K562 (cell line): ENCODE results near the gene MTFMT. TPM values are rescaled to one million over a fixed set of nuclear protein-coding genes. Genes with fewer than 3 reads are reported as not detected.

Experiments
- ATAC-seq: fragments of 200-7000 bp; cut with Tn5 transposase; 3 replicates; pipeline ENCODE4 v1.9.1; 2020; ENCODE audit warnings: moderate library complexity
- BruUV-seq: library from RNA; stranded (reverse); fragments of 400-500 nt; replicated peaks from 2 replicates; lab custom pipeline; 2021; lab: Mats Ljungman, UMichigan
- CTCF ChIA-PET: fragments of 300-600 bp; formaldehyde crosslinking; extraction: SDS; loops from one replicate; lab custom pipeline; 2021; ENCODE audit warnings: low intra/inter-chr PET ratio; lab: Yijun Ruan, JAX
- POLR2A ChIA-PET: fragments of 300-600, 350-650 bp; sonication (Branson Sonifier 250); formaldehyde crosslinking; extraction: SDS; loops from one replicate; lab custom pipeline; 2021; ENCODE audit warnings: antibody characterized with exemption, inconsistent platforms; lab: Yijun Ruan, JAX
- DNase-seq, 4 experiments: peaks; one replicate each; pipeline versions ENCODE4 v3.0.0 to v3.0.0-alpha.2; 2011 to 2018; ENCODE audit warnings: low spot score in 3 of 4, mixed read lengths in 3 of 4; ENCODE audit errors: extremely low read depth in 1 of 4
- FAIRE-seq: peaks from 2 replicates; lab custom pipeline; 2011; peaks lifted over from hg19 to GRCh38; lab: Jason Lieb, UNC
- H2AFZ ChIP-seq: 2 replicates; pipeline ENCODE4 v1.6.0; 2011; ENCODE audit warnings: low read depth, low read length, control low read depth, inconsistent platforms
- H3K27ac ChIP-seq: fragments of 200-600 bp; 3 replicates; pipeline ENCODE4 v1.8.0; 2011; ENCODE audit warnings: low read depth, mild to moderate bottlenecking, control low read depth, inconsistent platforms, low read length, moderate library complexity, mixed read lengths; ENCODE audit errors: extremely low read depth
- H3K27me3 ChIP-seq, 2 experiments: fragments of 300-600 bp in 1 of 2; 2 replicates in 1 of 2; 3 replicates in 1 of 2; pipeline versions ENCODE4 v1.6.0 to v1.8.0; 2011; ENCODE audit warnings: inconsistent platforms in 2 of 2, low read length in 2 of 2, mild to moderate bottlenecking in 1 of 2, mixed read lengths in 1 of 2, moderate library complexity in 1 of 2; ENCODE audit not compliant: control insufficient read depth in 2 of 2, insufficient read depth in 2 of 2
- H3K36me3 ChIP-seq: fragments of 300-600 bp; 3 replicates; pipeline ENCODE4 v1.8.0; 2011; ENCODE audit warnings: mild to moderate bottlenecking, low read length, inconsistent platforms; ENCODE audit not compliant: control insufficient read depth, insufficient read depth
- H3K4me1 ChIP-seq, 2 experiments: fragments of 200-600 bp in 1 of 2; replicated peaks in 1 of 2; 2 replicates in 1 of 2; 3 replicates in 1 of 2; pipeline versions ENCODE4 v1.5.1 to v1.8.0; 2011; ENCODE audit warnings: inconsistent platforms in 2 of 2, low read length in 2 of 2, mild to moderate bottlenecking in 1 of 2, mixed read lengths in 1 of 2, moderate library complexity in 1 of 2; ENCODE audit not compliant: control insufficient read depth in 2 of 2, insufficient read depth in 2 of 2
- H3K4me2 ChIP-seq: 2 replicates; pipeline ENCODE4 v1.6.1; 2011; ENCODE audit warnings: low read length, control low read depth, inconsistent platforms, mixed read lengths; ENCODE audit not compliant: insufficient read depth
- H3K4me3 ChIP-seq: fragments of 200-600 bp; sonication (generic), shearing (Covaris generic); 2 replicates; pipeline ENCODE4 v1.5.1; 2016; ENCODE audit warnings: control low read depth, inconsistent platforms
- H3K79me2 ChIP-seq: fragments of 200-600 bp; 3 replicates; pipeline ENCODE4 v1.8.0; 2011; ENCODE audit warnings: low read length, inconsistent platforms; ENCODE audit not compliant: control insufficient read depth, insufficient read depth
- H3K9ac ChIP-seq, 2 experiments: 2 replicates each; pipeline versions ENCODE4 v1.6.0 to v1.6.1; 2011; ENCODE audit warnings: low read depth in 2 of 2, low read length in 2 of 2, control low read depth in 1 of 2, inconsistent platforms in 1 of 2, mild to moderate bottlenecking in 1 of 2, mixed read lengths in 1 of 2; ENCODE audit not compliant: insufficient read depth in 1 of 2
- H3K9me1 ChIP-seq: one replicate; pipeline ENCODE4 v1.6.0; 2011; ENCODE audit warnings: inconsistent platforms, mild to moderate bottlenecking, low read length, moderate library complexity; ENCODE audit not compliant: control insufficient read depth, insufficient read depth
- H3K9me3 ChIP-seq: replicated peaks from 2 replicates; pipeline ENCODE4 v1.5.1; 2011; ENCODE audit warnings: low read depth, low read length, inconsistent platforms; ENCODE audit not compliant: control insufficient read depth, insufficient read depth
- H4K20me1 ChIP-seq: replicated peaks from 2 replicates; pipeline ENCODE4 v1.6.1; 2011; ENCODE audit warnings: low read length, inconsistent platforms, mixed read lengths; ENCODE audit not compliant: control insufficient read depth, insufficient read depth
- ARHGAP35 ChIP-seq: fragments of 450-650 bp; IDR thresholded peaks from 2 replicates; pipeline ENCODE4 v1.6.1; 2018; ENCODE audit not compliant: partially characterized antibody
- CBX3 ChIP-seq, 2 experiments: IDR thresholded peaks; 1 replicate in 1 of 2; 2 replicates in 1 of 2; pipeline ENCODE4 v1.6.1; 2012; ENCODE audit warnings: inconsistent platforms in 2 of 2, low read length in 2 of 2, borderline replicate concordance in 1 of 2, control low read depth in 1 of 2
- CREB1 ChIP-seq, 2 experiments: sonication (generic) in 1 of 2; formaldehyde crosslinking in 1 of 2; IDR thresholded peaks; 2 replicates each; pipeline versions ENCODE4 v1.6.1 to v1.8.0; 2012 to 2022; ENCODE audit warnings: inconsistent platforms in 1 of 2, mild to moderate bottlenecking in 1 of 2, missing genetic modification reagents in 1 of 2, moderate library complexity in 1 of 2
- CXXC5 ChIP-seq: fragments of 250-450 bp; sonication (Bioruptor Pico); IDR thresholded peaks from 2 replicates; pipeline ENCODE4 v1.8.0; 2022; ENCODE audit warnings: inconsistent platforms, mild to moderate bottlenecking, moderate library complexity
- FOXM1 ChIP-seq, 2 experiments: fragments of 450-650 bp in 1 of 2; sonication (generic) in 1 of 2; formaldehyde crosslinking in 1 of 2; IDR thresholded peaks; 2 replicates each; pipeline versions ENCODE4 v1.6.1 to v1.9.0; 2017 to 2022; ENCODE audit warnings: low read depth in 2 of 2, mild to moderate bottlenecking in 2 of 2, missing genetic modification reagents in 1 of 2, moderate library complexity in 1 of 2
- MAFF ChIP-seq: IDR thresholded peaks from 2 replicates; pipeline ENCODE4 v1.6.1; 2012; ENCODE audit warnings: low read length, improper control_type of control experiment
- MED1 ChIP-seq: sonication (generic); formaldehyde crosslinking; IDR thresholded peaks from 2 replicates; pipeline ENCODE4 v1.8.1; 2023; ENCODE audit warnings: missing genetic modification reagents, borderline replicate concordance
- NCOA4 ChIP-seq: fragments of 450-650 bp; IDR thresholded peaks from 2 replicates; pipeline ENCODE4 v1.6.1; 2018; ENCODE audit warnings: mild to moderate bottlenecking; ENCODE audit not compliant: partially characterized antibody
- NFIC ChIP-seq: fragments of 450-650 bp; IDR thresholded peaks from 2 replicates; pipeline ENCODE4 v1.6.1; 2017; ENCODE audit warnings: mild to moderate bottlenecking, inconsistent platforms
- WGBS: fragments of 100-300 bp; shearing (Covaris generic); methylation state at CpG from one replicate; pipeline ENCODE4 v1.1.6; 2016; ENCODE audit warnings: low coverage, mixed read lengths; ENCODE audit not compliant: insufficient coverage; ENCODE audit errors: missing lambda C conversion rate; 5-methylcytosine and 5-hydroxymethylcytosine counted together
- in situ Hi-C: fragments of 300-500 bp; cut with MboI; formaldehyde crosslinking; loops from 4 replicates; pipeline ENCODE4 v1.15.0; 2018; ENCODE audit warnings: inconsistent platforms, mixed read lengths
- intact Hi-C: fragments of 100-400 bp; cut with micrococcal nuclease; formaldehyde crosslinking; loops from 2 replicates; pipeline ENCODE4 v1.14.2; 2022
- polyA plus RNA-seq, 8 experiments: library from polyadenylated mRNA; depleted of rRNA in 4 of 8; stranded (reverse) in 5 of 8; unstranded in 3 of 8; fragments of >200 nt; fragmentation: Nextera tagmentation in 2 of 8; fragmentation: Illumina TruSeq in 1 of 8; extraction: Ambion mirVana in 2 of 8; extraction: Trizol in 1 of 8; gene quantifications; 2 replicates each; pipeline versions ENCODE4 v1.2.1 to v1.2.3, GENCODE V29; 2011 to 2014; ENCODE audit warnings: inconsistent platforms in 1 of 8, missing spikeins in 1 of 8
- total RNA-seq, 7 experiments: library from RNA; depleted of rRNA in 6 of 7; stranded (reverse); fragments of >200 nt in 6 of 7; fragmentation: Illumina TruSeq in 2 of 7; extraction: Trizol in 2 of 7; gene quantifications; 2 replicates each; pipeline versions ENCODE4 v1.2.1 to v1.2.3, GENCODE V29; 2011 to 2021; ENCODE audit warnings: low replicate concordance in 1 of 7
- TF ChIP-seq, protein P1 (sequence below): fragments of 250-450 bp; sonication (Bioruptor Pico); IDR thresholded peaks from 2 replicates; pipeline ENCODE4 v1.4.0; 2020; ENCODE audit warnings: mild to moderate bottlenecking
- TF ChIP-seq, protein P2 (sequence below): fragments of 150-350 bp; conservative IDR thresholded peaks from 2 replicates; pipeline ENCODE4 v1.6.1; 2014; ENCODE audit warnings: low read length

MTFMT gene
- total and polyA plus RNA-seq, 9 of the 15 experiments (the other 6 are each of a cell fraction or from before 2014, with no cell fraction given): 1.4 to 31.1 (median 16.2) TPM

DNA sequence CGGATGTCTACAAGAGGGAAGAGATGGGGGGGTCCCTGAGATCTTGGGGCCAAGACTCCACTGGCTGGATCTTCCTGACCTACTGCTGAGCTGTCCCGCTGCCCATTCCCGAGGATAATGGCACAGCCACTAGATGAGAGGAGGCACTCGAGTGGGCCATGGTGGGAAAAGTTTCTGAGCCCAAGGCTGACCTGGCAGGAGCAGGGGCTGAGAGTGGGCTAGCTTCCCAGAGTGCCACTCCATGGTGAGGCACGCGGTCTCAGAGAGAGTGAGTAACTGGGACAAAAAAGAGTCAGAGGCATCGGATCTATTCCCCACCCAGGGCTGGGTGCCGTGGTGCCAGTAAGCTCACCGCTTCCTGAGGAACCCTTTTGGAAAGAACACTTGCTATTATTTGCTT lies 26.7 kb upstream of the MTFMT start:
- in situ Hi-C loops (loop anchor here (10.0 kb wide), 2 partner anchors 239 to 329 kb away; partner anchors contain the start of gene RNU5A-1), intact Hi-C loops (no loop called here)
- no TSS peak for BruUV-seq
- Histone ChIP-seq H3K27ac (no peak overlapping the region), H4K20me1 (no peaks in the 10 kb centered on the region; the same call in 1 of the 2 replicates), H3K4me2 (no peak overlapping the region), H2AFZ (no peak overlapping the region), H3K9me3 (no peaks in the 10 kb centered on the region), H3K27me3 (peaks cover 0 to 23% of the 10 kb centered on the region in 2 experiments; a peak in 3 of 5 replicates), H3K9ac (no peak overlapping the region), H3K4me1 (peaks cover 0 to 6% of the 10 kb centered on the region in 2 experiments; a peak in 1 of 5 replicates), H3K4me3 (no peak overlapping the region), H3K9me1 (no peaks in the 10 kb centered on the region), H3K36me3 (no peaks in the 10 kb centered on the region), H3K79me2 (no peaks in the 10 kb centered on the region)
- 32% methylated on average over 9 of the region's 9 CpGs for WGBS
- ATAC-seq (no peak), DNase-seq (no peak), FAIRE-seq (no peak)
- ChIA-PET CTCF (no interaction called here), POLR2A (interaction anchor here (0.8 to 1.5 kb wide), 3 partner anchors 12 to 249 kb away, joined by 3 to 7 read pairs (median 4); partner anchors contain the start of genes RASL12 and RNU5B-1)
- TF ChIP-seq, protein P1, sequence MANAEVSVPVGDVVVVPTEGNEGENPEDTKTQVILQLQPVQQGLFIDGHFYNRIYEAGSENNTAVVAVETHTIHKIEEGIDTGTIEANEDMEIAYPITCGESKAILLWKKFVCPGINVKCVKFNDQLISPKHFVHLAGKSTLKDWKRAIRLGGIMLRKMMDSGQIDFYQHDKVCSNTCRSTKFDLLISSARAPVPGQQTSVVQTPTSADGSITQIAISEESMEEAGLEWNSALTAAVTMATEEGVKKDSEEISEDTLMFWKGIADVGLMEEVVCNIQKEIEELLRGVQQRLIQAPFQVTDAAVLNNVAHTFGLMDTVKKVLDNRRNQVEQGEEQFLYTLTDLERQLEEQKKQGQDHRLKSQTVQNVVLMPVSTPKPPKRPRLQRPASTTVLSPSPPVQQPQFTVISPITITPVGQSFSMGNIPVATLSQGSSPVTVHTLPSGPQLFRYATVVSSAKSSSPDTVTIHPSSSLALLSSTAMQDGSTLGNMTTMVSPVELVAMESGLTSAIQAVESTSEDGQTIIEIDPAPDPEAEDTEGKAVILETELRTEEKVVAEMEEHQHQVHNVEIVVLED (CRISPR knock-in tag): no peak
- TF ChIP-seq, protein P2, sequence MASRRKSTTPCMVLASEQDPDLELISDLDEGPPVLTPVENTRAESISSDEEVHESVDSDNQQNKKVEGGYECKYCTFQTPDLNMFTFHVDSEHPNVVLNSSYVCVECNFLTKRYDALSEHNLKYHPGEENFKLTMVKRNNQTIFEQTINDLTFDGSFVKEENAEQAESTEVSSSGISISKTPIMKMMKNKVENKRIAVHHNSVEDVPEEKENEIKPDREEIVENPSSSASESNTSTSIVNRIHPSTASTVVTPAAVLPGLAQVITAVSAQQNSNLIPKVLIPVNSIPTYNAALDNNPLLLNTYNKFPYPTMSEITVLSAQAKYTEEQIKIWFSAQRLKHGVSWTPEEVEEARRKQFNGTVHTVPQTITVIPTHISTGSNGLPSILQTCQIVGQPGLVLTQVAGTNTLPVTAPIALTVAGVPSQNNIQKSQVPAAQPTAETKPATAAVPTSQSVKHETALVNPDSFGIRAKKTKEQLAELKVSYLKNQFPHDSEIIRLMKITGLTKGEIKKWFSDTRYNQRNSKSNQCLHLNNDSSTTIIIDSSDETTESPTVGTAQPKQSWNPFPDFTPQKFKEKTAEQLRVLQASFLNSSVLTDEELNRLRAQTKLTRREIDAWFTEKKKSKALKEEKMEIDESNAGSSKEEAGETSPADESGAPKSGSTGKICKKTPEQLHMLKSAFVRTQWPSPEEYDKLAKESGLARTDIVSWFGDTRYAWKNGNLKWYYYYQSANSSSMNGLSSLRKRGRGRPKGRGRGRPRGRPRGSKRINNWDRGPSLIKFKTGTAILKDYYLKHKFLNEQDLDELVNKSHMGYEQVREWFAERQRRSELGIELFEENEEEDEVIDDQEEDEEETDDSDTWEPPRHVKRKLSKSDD: no peak
- TF ChIP-seq MAFF (no peak), NFIC (no peak), CREB1 (IDR thresholded peaks at IDR 0.05) (no peak), CREB1 (CRISPR knock-in tag; IDR thresholded peaks at IDR 0.05) (no peak), NCOA4 (no peak), CBX3 (IDR thresholded peaks at IDR 0.05; ENCODE audit: borderline replicate concordance in 1 of 2, low read length in 2 of 2) (no peak), MED1 (CRISPR knock-in tag) (no peak), FOXM1 (IDR thresholded peaks at IDR 0.05; ENCODE audit: low read depth) (no peak), FOXM1 (CRISPR knock-in tag; IDR thresholded peaks at IDR 0.05; ENCODE audit: low read depth) (no peak), ARHGAP35 (no peak), CXXC5 (CRISPR knock-in tag) (no peak)
